H1 (cell line): ENCODE results near the gene AKIRIN2. TPM values are rescaled to one million over a fixed set of nuclear protein-coding genes. Genes with fewer than 3 reads are reported as not detected.
"Not testable (repeated sequence)": the region's sequence is repeated elsewhere in the genome, so short reads cannot be mapped to it uniquely, and the experiment has no call there.

Source experiments
- CTCF ChIA-PET: fragments of 300-600 bp; sonication (Branson Sonifier 250); formaldehyde crosslinking; loops from one replicate; lab custom pipeline; 2021; ENCODE audit not compliant: partially characterized antibody; lab: Charles Lee
- POLR2A ChIA-PET: fragments of 300-600 bp; sonication (Branson Sonifier 250); formaldehyde crosslinking; loops from one replicate; lab custom pipeline; 2021; ENCODE audit warnings: inconsistent platforms; ENCODE audit not compliant: partially characterized antibody; lab: Charles Lee
- DNase-seq, 2 experiments: peaks; one replicate each; pipeline versions ENCODE4 v3.0.0 to v3.0.0-alpha.2; 2010 to 2022; ENCODE audit warnings: low spot score in 2 of 2, low read depth in 1 of 2, mixed read lengths in 1 of 2
- FAIRE-seq: peaks from 2 replicates; lab custom pipeline; 2011; peaks lifted over from hg19 to GRCh38; lab: Jason Lieb, UNC
- H2AFZ ChIP-seq: 2 replicates; pipeline ENCODE4 v1.8.1; 2012; ENCODE audit warnings: low read length, inconsistent platforms
- H2AK5ac ChIP-seq: 2 replicates; pipeline ENCODE4 v1.6.1; 2013; ENCODE audit warnings: low read depth, low read length
- H2BK120ac ChIP-seq: replicated peaks from 2 replicates; pipeline ENCODE3; 2013; ENCODE audit warnings: low read depth, low read length, inconsistent platforms
- H2BK12ac ChIP-seq: 2 replicates; pipeline ENCODE4 v1.6.1; 2013; ENCODE audit warnings: low read depth, low read length
- H2BK15ac ChIP-seq: 2 replicates; pipeline ENCODE4 v1.6.1; 2013; ENCODE audit warnings: low read length
- H2BK20ac ChIP-seq: 2 replicates; pipeline ENCODE4 v1.6.1; 2013; ENCODE audit warnings: low read length
- H2BK5ac ChIP-seq: 2 replicates; pipeline ENCODE4 v1.6.1; 2013; ENCODE audit warnings: low read depth, low read length
- H3K14ac ChIP-seq: 2 replicates; pipeline ENCODE4 v1.6.1; 2013; ENCODE audit warnings: inconsistent platforms; ENCODE audit not compliant: insufficient read length
- H3K18ac ChIP-seq: 2 replicates; pipeline ENCODE4 v1.6.1; 2013; ENCODE audit warnings: low read length; ENCODE audit errors: extremely low read depth
- H3K23ac ChIP-seq: 2 replicates; pipeline ENCODE4 v1.6.1; 2013; ENCODE audit warnings: inconsistent platforms; ENCODE audit not compliant: insufficient read length
- H3K23me2 ChIP-seq: 2 replicates; pipeline ENCODE4 v1.6.1; 2013; ENCODE audit warnings: low read depth, low read length
- H3K27ac ChIP-seq: 2 replicates; pipeline ENCODE4 v1.6.1; 2011; ENCODE audit warnings: low read depth, low read length, inconsistent platforms
- H3K27me3 ChIP-seq, 4 experiments: replicated peaks in 1 of 4; 1 replicate in 1 of 4; 2 replicates in 3 of 4; pipeline versions ENCODE4 v1.6.1 to v1.8.1; 2011 to 2013; ENCODE audit warnings: low read length in 3 of 4, mild to moderate bottlenecking in 3 of 4, inconsistent platforms in 2 of 4, mixed read lengths in 2 of 4, moderate library complexity in 1 of 4; ENCODE audit not compliant: control insufficient read depth in 3 of 4, insufficient read depth in 3 of 4; ENCODE audit errors: extremely low read depth in 1 of 4
- H3K36me3 ChIP-seq, 4 experiments: 2 replicates each; pipeline versions ENCODE4 v1.6.1 to v1.8.1; 2011 to 2013; ENCODE audit warnings: mild to moderate bottlenecking in 4 of 4, low read length in 3 of 4, moderate library complexity in 2 of 4, control low read depth in 1 of 4, inconsistent platforms in 1 of 4; ENCODE audit not compliant: insufficient read depth in 4 of 4, control insufficient read depth in 2 of 4
- H3K4ac ChIP-seq: replicated peaks from 2 replicates; pipeline ENCODE3; 2013; ENCODE audit warnings: low read length, low read depth, mixed read lengths, inconsistent platforms; ENCODE audit not compliant: insufficient read length
- H3K4me1 ChIP-seq, 4 experiments: replicated peaks in 1 of 4; 1 replicate in 1 of 4; 2 replicates in 3 of 4; pipeline versions ENCODE4 v1.6.1 to v1.8.1; 2011 to 2013; ENCODE audit warnings: low read length in 3 of 4, inconsistent platforms in 2 of 4, mixed read lengths in 1 of 4; ENCODE audit not compliant: insufficient read depth in 4 of 4, control insufficient read depth in 3 of 4
- H3K4me2 ChIP-seq, 2 experiments: 2 replicates each; pipeline versions ENCODE4 v1.6.1 to v1.8.1; 2011 to 2013; ENCODE audit warnings: low read depth in 2 of 2, low read length in 2 of 2, control low read depth in 1 of 2, inconsistent platforms in 1 of 2, mild to moderate bottlenecking in 1 of 2; ENCODE audit not compliant: insufficient read depth in 1 of 2
- H3K4me3 ChIP-seq, 4 experiments: fragments of 200-600, 300-600 bp in 1 of 4; sonication (generic), shearing (Covaris generic), sonication (Bioruptor Twin) in 1 of 4; 2 replicates each; pipeline versions ENCODE4 v1.5.1 to v1.8.1; 2011 to 2016; ENCODE audit warnings: low read length in 4 of 4, low read depth in 3 of 4, control low read depth in 2 of 4, inconsistent platforms in 2 of 4, mild to moderate bottlenecking in 2 of 4, mixed read lengths in 1 of 4, moderate library complexity in 1 of 4; ENCODE audit not compliant: insufficient read depth in 2 of 4; ENCODE audit errors: extremely low read depth in 1 of 4
- H3K56ac ChIP-seq: replicated peaks from 2 replicates; pipeline ENCODE3; 2013; ENCODE audit warnings: low read depth, mild to moderate bottlenecking, mixed read lengths, low read length, inconsistent platforms; ENCODE audit not compliant: insufficient read length
- H3K79me1 ChIP-seq: 2 replicates; pipeline ENCODE4 v1.6.1; 2013; ENCODE audit warnings: low read depth, low read length, control low read depth
- H3K79me2 ChIP-seq, 2 experiments: 2 replicates each; pipeline versions ENCODE4 v1.6.1 to v1.8.1; 2012 to 2013; ENCODE audit warnings: low read length in 2 of 2, mild to moderate bottlenecking in 2 of 2, inconsistent platforms in 1 of 2; ENCODE audit not compliant: insufficient read depth in 2 of 2, control insufficient read depth in 1 of 2
- H3K9ac ChIP-seq, 4 experiments: replicated peaks in 1 of 4; 1 replicate in 1 of 4; 2 replicates in 3 of 4; pipeline versions ENCODE4 v1.6.1 to v1.8.1; 2011 to 2013; ENCODE audit warnings: low read depth in 3 of 4, low read length in 3 of 4, control low read depth in 2 of 4, mild to moderate bottlenecking in 2 of 4, moderate library complexity in 2 of 4, inconsistent platforms in 1 of 4; ENCODE audit errors: extremely low read depth in 1 of 4
- H3K9me3 ChIP-seq, 2 experiments: 2 replicates each; pipeline versions ENCODE4 v1.6.1 to v1.8.1; 2012 to 2013; ENCODE audit warnings: mild to moderate bottlenecking in 2 of 2, moderate library complexity in 2 of 2, control low read depth in 1 of 2, inconsistent platforms in 1 of 2, low read depth in 1 of 2, low read length in 1 of 2, mixed read lengths in 1 of 2; ENCODE audit not compliant: insufficient read depth in 2 of 2
- H4K20me1 ChIP-seq, 2 experiments: replicated peaks in 1 of 2; 2 replicates each; pipeline versions ENCODE3 to v1.8.1; 2011 to 2013; ENCODE audit warnings: inconsistent platforms in 2 of 2, low read length in 2 of 2, mild to moderate bottlenecking in 1 of 2; ENCODE audit not compliant: insufficient read depth in 2 of 2, control insufficient read depth in 1 of 2
- H4K5ac ChIP-seq: 2 replicates; pipeline ENCODE4 v1.6.1; 2013; ENCODE audit warnings: low read length, low read depth, mixed read lengths, inconsistent platforms; ENCODE audit not compliant: insufficient read length
- H4K8ac ChIP-seq: 2 replicates; pipeline ENCODE4 v1.8.0; 2013; ENCODE audit warnings: mild to moderate bottlenecking, moderate library complexity, low read length, inconsistent platforms; ENCODE audit not compliant: insufficient read depth; ENCODE audit errors: extremely low read depth
- H4K91ac ChIP-seq: replicated peaks from 2 replicates; pipeline ENCODE3; 2013; ENCODE audit warnings: low read length, mixed read lengths, inconsistent platforms; ENCODE audit not compliant: insufficient read length
- KDM1A ChIP-seq: fragments of 200-600, 300-600 bp; sonication (generic); IDR thresholded peaks from 2 replicates; pipeline ENCODE4 v1.7.1; 2016; ENCODE audit warnings: mild to moderate bottlenecking, low read length, borderline replicate concordance
- WGBS, 2 experiments: shearing (Covaris generic) in 1 of 2; methylation state at CpG; one replicate each; pipeline versions ENCODE4 v1.1.6 to v1.1.7; 2013 to 2015; ENCODE audit warnings: low lambda C conversion rate in 2 of 2, mixed read lengths in 2 of 2, inconsistent platforms in 1 of 2, low coverage in 1 of 2, missing lambda C conversion rate in 1 of 2; ENCODE audit not compliant: insufficient replicate concordance in 2 of 2, insufficient coverage in 1 of 2, insufficient read length in 1 of 2; ENCODE audit errors: extremely low coverage in 1 of 2, missing lambda C conversion rate in 1 of 2; 5-methylcytosine and 5-hydroxymethylcytosine counted together
- polyA plus RNA-seq, 7 experiments: library from polyadenylated mRNA; depleted of rRNA in 3 of 7; stranded (reverse) in 5 of 7; unstranded in 2 of 7; fragments of >200 nt in 5 of 7; fragments of 200-250 nt in 2 of 7; gene quantifications; 1 replicate in 5 of 7; 2 replicates in 1 of 7; 4 replicates in 1 of 7; pipeline versions ENCODE4 v1.2.1 to v1.2.3, GENCODE V29; 2011 to 2013; ENCODE audit warnings: missing spikeins in 2 of 7, mixed read lengths in 2 of 7
- total RNA-seq: library from RNA; stranded (reverse); fragmentation: NEBNext Ultra II Directional; extraction: Animal tissue kit (Norgen Biotek cat#: 25700); gene quantifications from 2 replicates; pipeline ENCODE4 v1.2.1, GENCODE V29; 2021

AKIRIN2 gene
- total and polyA plus RNA-seq, 2 of the 8 experiments (the other 6 are each of a cell fraction or from before 2014, with no cell fraction given) = 35.6 to 75.3 TPM

- 0 out of 2 replicates have a peak overlapping the region, but pooled peaks have one; percentile 17 for H2AFZ ChIP-seq
- not testable (repeated sequence) for H2BK120ac ChIP-seq, H2BK5ac ChIP-seq, H3K14ac ChIP-seq, H2BK12ac ChIP-seq, H2AK5ac ChIP-seq, H3K79me1 ChIP-seq, H2BK20ac ChIP-seq, H3K23ac ChIP-seq, H3K4ac ChIP-seq, H4K8ac ChIP-seq, H3K36me3 ChIP-seq, H2BK15ac ChIP-seq, H3K27me3 ChIP-seq, DNase-seq, H3K9me3 ChIP-seq, H4K91ac ChIP-seq, H3K56ac ChIP-seq, H3K18ac ChIP-seq, FAIRE-seq, H3K23me2 ChIP-seq, H3K4me1 ChIP-seq
- peak overlapping the region; percentile 6 to 99 (median 47); a peak in 7 of 8 replicates for H3K4me3 ChIP-seq
- peak overlapping the region; percentile 95 for H4K5ac ChIP-seq
- peak overlapping the region; percentile 58 to 69 for H3K4me2 ChIP-seq
- H3K27ac ChIP-seq = peak overlapping the region; percentile 65; the same call in 1 of the 2 replicates
- TF ChIP-seq KDM1A = peak; percentile 75
- peak overlapping the region in 1 of 4 experiments; percentile 48; a peak in 1 of 7 replicates for H3K9ac ChIP-seq
- CTCF ChIA-PET = interaction anchor here (1.3 kb wide), 1 partner anchor 12 kb away, joined by 4 read pairs; no protein-coding TSS in a partner anchor
- POLR2A ChIA-PET = interaction anchor here (1.2 to 3.0 kb wide), 11 partner anchors 10 to 551 kb away, joined by 3 to 36 read pairs (median 8); no protein-coding TSS in a partner anchor
- H4K20me1 ChIP-seq = peaks cover 12% of the 10 kb centered on the region in 2 experiments
- 81% methylated on average over 19 of the region's 19 CpGs; no CpG with 5 or more reads in 1 of the 2 experiments for WGBS, 2 experiments
- H3K79me2 ChIP-seq = peaks cover 33 to 40% of the 10 kb centered on the region in 2 experiments
Measured at GRCh38 chr6:87703039-87703438, 1.0 kb upstream of the AKIRIN2 start.
